Stimulated activated CD8-positive, alpha-beta memory T cell treated with anti-CD3 and anti-CD28 coated beads, Interleukin-12 subunit alpha, Interleukin-12 subunit beta, amount 100 ng/mL, for 24 hours (primary cell): ENCODE measurements around the gene KIAA1549.

Experiments
- DNase-seq: peaks from one replicate; pipeline ENCODE4 v3.0.0-alpha.2; 2020; ENCODE audit errors: extremely low read depth

KIAA1549 gene

GRCh38 chr7:138975343-138976104 lies 5.7 kb downstream of the KIAA1549 start:
- no peak for DNase-seq

- DNase-seq, result no peak
Observed at GRCh38 chr7:138974675-138975292, 6.4 kb downstream of the KIAA1549 start.

GRCh38 chr7:138974103-138974502 lies 7.1 kb downstream of the KIAA1549 start:
- DNase-seq, result no peak

- DNase-seq, result no peak
Observed at GRCh38 chr7:138970952-138971351, 10.2 kb downstream of the KIAA1549 start.

- DNase-seq, result no peak
Observed at GRCh38 chr7:138970446-138970845, 10.7 kb downstream of the KIAA1549 start.

GRCh38 chr7:138967159-138967558 lies 14.0 kb downstream of the KIAA1549 start:
- no peak for DNase-seq

- no peak for DNase-seq
Observed at GRCh38 chr7:138964624-138965436, 16.4 kb downstream of the KIAA1549 start.

GRCh38 chr7:138963675-138964074 lies 17.5 kb downstream of the KIAA1549 start:
- DNase-seq, result no peak

GRCh38 chr7:138962561-138963270 lies 18.5 kb downstream of the KIAA1549 start:
- no peak for DNase-seq

- no peak for DNase-seq
Observed at GRCh38 chr7:138961159-138961558, 20.0 kb downstream of the KIAA1549 start.

GRCh38 chr7:138958391-138958956 lies 22.7 kb downstream of the KIAA1549 start:
- no peak for DNase-seq

GRCh38 chr7:138957753-138958390 lies 23.3 kb downstream of the KIAA1549 start:
- no peak for DNase-seq

GRCh38 chr7:138957217-138957616 lies 24.0 kb downstream of the KIAA1549 start:
- DNase-seq, result no peak

GRCh38 chr7:138954545-138955475 lies 26.4 kb downstream of the KIAA1549 start:
- no peak for DNase-seq

GRCh38 chr7:138952791-138953190 lies 28.4 kb downstream of the KIAA1549 start:
- DNase-seq, result no peak

GRCh38 chr7:138951953-138952352 lies 29.2 kb downstream of the KIAA1549 start:
- no peak for DNase-seq

- no peak for DNase-seq
Observed at GRCh38 chr7:138949421-138950088, 31.6 kb downstream of the KIAA1549 start.

- no peak for DNase-seq
Observed at GRCh38 chr7:138948403-138948802, 32.8 kb downstream of the KIAA1549 start.

- DNase-seq, result no peak
Observed at GRCh38 chr7:138945821-138946220, 35.4 kb downstream of the KIAA1549 start.
